Activated CD8-positive, alpha-beta memory T cell treated with anti-CD3 and anti-CD28 coated beads, Interleukin-2, amount 50 U/mL, for 1 hour (primary cell): ENCODE data around the gene OR2H1.
"Not testable (repeated sequence)": the region's sequence is repeated elsewhere in the genome, so short reads cannot be mapped to it uniquely, and the experiment has no call there.

Experiments
- DNase-seq: peaks from one replicate; pipeline ENCODE4 v3.0.0-alpha.2; 2020; ENCODE audit errors: extremely low read depth

The OR2H1 gene

GRCh38 chr6:29456971-29457370 is at the start of gene OR2H1, which contains the start of gene OR11A1:
Gene OR2H1 (plus strand): TSS chr6:29457155. CDS start chr6:29461770, 4,615 bp downstream.
Gene OR11A1 (minus strand): TSS chr6:29457071. CDS start chr6:29427641, 29,430 bp downstream.
- no peak for DNase-seq

- DNase-seq = no peak
Observed at GRCh38 chr6:29414588-29414987, 42.4 kb upstream of the OR2H1 start, which contains the start of gene OR12D1. Gene OR12D1 (plus strand): TSS chr6:29414928.

GRCh38 chr6:29419516-29419915 is 37.4 kb upstream of the OR2H1 start:
- no peak for DNase-seq

GRCh38 chr6:29424168-29424567 is 32.8 kb upstream of the OR2H1 start:
- no peak for DNase-seq

- DNase-seq = no peak
Observed at GRCh38 chr6:29424575-29424974, 32.4 kb upstream of the OR2H1 start.

- no peak for DNase-seq
Observed at GRCh38 chr6:29425075-29425474, 31.9 kb upstream of the OR2H1 start.

GRCh38 chr6:29426654-29427053 is 30.3 kb upstream of the OR2H1 start:
- DNase-seq = no peak

- not testable (repeated sequence) for DNase-seq
Observed at GRCh38 chr6:29436730-29437129, 20.2 kb upstream of the OR2H1 start.

GRCh38 chr6:29439006-29439405 is 17.9 kb upstream of the OR2H1 start, which contains the start of gene OR10C1:
Gene OR10C1 (plus strand): TSS chr6:29439306. CDS start chr6:29440016, 710 bp downstream.
- no peak for DNase-seq

- DNase-seq = no peak
Observed at GRCh38 chr6:29442719-29443118, 14.2 kb upstream of the OR2H1 start.

GRCh38 chr6:29444031-29444430 is 12.9 kb upstream of the OR2H1 start:
- DNase-seq = not testable (repeated sequence)

GRCh38 chr6:29447670-29448069 is 9.3 kb upstream of the OR2H1 start:
- DNase-seq = no peak

- DNase-seq = no peak
Observed at GRCh38 chr6:29451471-29452193, 5.3 kb upstream of the OR2H1 start.

- DNase-seq = no peak
Observed at GRCh38 chr6:29461021-29461814, 4.3 kb downstream of the OR2H1 start.

- DNase-seq = no peak
Observed at GRCh38 chr6:29462022-29462421, 5.1 kb downstream of the OR2H1 start.

- DNase-seq = no peak
Observed at GRCh38 chr6:29465279-29465678, 8.3 kb downstream of the OR2H1 start.

GRCh38 chr6:29465801-29466200 is 8.8 kb downstream of the OR2H1 start:
- DNase-seq = no peak

- DNase-seq = no peak
Observed at GRCh38 chr6:29466241-29466640, 9.3 kb downstream of the OR2H1 start.

GRCh38 chr6:29474996-29475395 is 18.0 kb downstream of the OR2H1 start:
- no peak for DNase-seq

- DNase-seq = no peak
Observed at GRCh38 chr6:29477923-29478450, 21.0 kb downstream of the OR2H1 start.

- DNase-seq = no peak
Observed at GRCh38 chr6:29478740-29479139, 21.8 kb downstream of the OR2H1 start.

GRCh38 chr6:29479560-29479959 is 22.6 kb downstream of the OR2H1 start:
- DNase-seq = no peak

GRCh38 chr6:29483186-29483585 is 26.2 kb downstream of the OR2H1 start:
- DNase-seq = no peak
